H1 (cell line): Measurements from ENCODE around the gene KRTAP29-1. TPM values are rescaled to one million over a fixed set of nuclear protein-coding genes. Genes with fewer than 3 reads are reported as not detected.

ENCODE experiments used
- KDM5A ChIP-seq: fragments of 200-600 bp; IDR thresholded peaks from 2 replicates; pipeline ENCODE4 v1.7.1; 2012; ENCODE audit warnings: mild to moderate bottlenecking, low read length, inconsistent platforms, mixed read lengths
- NRF1 ChIP-seq: IDR thresholded peaks from 2 replicates; pipeline ENCODE4 v1.6.1; 2011; ENCODE audit warnings: mild to moderate bottlenecking, low read depth, low read length, improper control_type of control experiment
- SUZ12 ChIP-seq: fragments of 200-600 bp; sonication (generic); IDR thresholded peaks from 2 replicates; pipeline ENCODE4 v1.6.1; 2012; ENCODE audit warnings: mild to moderate bottlenecking, inconsistent platforms, low read length, moderate library complexity, mixed read lengths
- polyA plus RNA-seq, 7 experiments: library from polyadenylated mRNA; depleted of rRNA in 3 of 7; stranded (reverse) in 5 of 7; unstranded in 2 of 7; fragments of >200 nt in 5 of 7; fragments of 200-250 nt in 2 of 7; gene quantifications; 1 replicate in 5 of 7; 2 replicates in 1 of 7; 4 replicates in 1 of 7; pipeline versions ENCODE4 v1.2.1 to v1.2.3, GENCODE V29; 2011 to 2013; ENCODE audit warnings: missing spikeins in 2 of 7, mixed read lengths in 2 of 7
- total RNA-seq: library from RNA; stranded (reverse); fragmentation: NEBNext Ultra II Directional; extraction: Animal tissue kit (Norgen Biotek cat#: 25700); gene quantifications from 2 replicates; pipeline ENCODE4 v1.2.1, GENCODE V29; 2021
- TF ChIP-seq, protein P1 (sequence below): fragments of 300-600 bp; sonication (generic); IDR thresholded peaks from 2 replicates; pipeline ENCODE4 v1.7.1; 2012; ENCODE audit warnings: low read length, moderate library complexity, mild to moderate bottlenecking, inconsistent platforms; ENCODE audit not compliant: insufficient replicate concordance

KRTAP29-1 gene
- total and polyA plus RNA-seq, 2 of the 8 experiments (the other 6 are each of a cell fraction or from before 2014, with no cell fraction given), result not detected

DNA sequence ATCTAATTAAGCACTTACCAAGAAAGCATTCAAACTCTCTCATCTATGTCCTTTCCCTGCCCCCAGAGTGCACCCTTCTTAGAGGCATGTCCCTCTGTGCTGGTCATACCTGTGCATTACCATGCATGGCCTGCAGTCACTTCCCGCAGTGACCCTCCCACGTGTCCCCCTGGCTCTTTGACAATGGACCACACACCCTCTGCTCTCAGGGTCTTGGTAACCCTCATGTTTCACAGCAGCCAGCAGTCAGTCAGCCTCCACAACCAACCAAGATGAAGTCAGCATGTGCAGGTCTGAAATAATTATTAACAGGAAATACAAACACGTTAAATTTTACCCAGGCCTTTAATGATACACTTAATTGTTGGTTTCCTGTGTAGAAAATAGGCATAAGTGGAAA is 37.8 kb upstream of the KRTAP29-1 start (continued):
- TF ChIP-seq, protein P1, sequence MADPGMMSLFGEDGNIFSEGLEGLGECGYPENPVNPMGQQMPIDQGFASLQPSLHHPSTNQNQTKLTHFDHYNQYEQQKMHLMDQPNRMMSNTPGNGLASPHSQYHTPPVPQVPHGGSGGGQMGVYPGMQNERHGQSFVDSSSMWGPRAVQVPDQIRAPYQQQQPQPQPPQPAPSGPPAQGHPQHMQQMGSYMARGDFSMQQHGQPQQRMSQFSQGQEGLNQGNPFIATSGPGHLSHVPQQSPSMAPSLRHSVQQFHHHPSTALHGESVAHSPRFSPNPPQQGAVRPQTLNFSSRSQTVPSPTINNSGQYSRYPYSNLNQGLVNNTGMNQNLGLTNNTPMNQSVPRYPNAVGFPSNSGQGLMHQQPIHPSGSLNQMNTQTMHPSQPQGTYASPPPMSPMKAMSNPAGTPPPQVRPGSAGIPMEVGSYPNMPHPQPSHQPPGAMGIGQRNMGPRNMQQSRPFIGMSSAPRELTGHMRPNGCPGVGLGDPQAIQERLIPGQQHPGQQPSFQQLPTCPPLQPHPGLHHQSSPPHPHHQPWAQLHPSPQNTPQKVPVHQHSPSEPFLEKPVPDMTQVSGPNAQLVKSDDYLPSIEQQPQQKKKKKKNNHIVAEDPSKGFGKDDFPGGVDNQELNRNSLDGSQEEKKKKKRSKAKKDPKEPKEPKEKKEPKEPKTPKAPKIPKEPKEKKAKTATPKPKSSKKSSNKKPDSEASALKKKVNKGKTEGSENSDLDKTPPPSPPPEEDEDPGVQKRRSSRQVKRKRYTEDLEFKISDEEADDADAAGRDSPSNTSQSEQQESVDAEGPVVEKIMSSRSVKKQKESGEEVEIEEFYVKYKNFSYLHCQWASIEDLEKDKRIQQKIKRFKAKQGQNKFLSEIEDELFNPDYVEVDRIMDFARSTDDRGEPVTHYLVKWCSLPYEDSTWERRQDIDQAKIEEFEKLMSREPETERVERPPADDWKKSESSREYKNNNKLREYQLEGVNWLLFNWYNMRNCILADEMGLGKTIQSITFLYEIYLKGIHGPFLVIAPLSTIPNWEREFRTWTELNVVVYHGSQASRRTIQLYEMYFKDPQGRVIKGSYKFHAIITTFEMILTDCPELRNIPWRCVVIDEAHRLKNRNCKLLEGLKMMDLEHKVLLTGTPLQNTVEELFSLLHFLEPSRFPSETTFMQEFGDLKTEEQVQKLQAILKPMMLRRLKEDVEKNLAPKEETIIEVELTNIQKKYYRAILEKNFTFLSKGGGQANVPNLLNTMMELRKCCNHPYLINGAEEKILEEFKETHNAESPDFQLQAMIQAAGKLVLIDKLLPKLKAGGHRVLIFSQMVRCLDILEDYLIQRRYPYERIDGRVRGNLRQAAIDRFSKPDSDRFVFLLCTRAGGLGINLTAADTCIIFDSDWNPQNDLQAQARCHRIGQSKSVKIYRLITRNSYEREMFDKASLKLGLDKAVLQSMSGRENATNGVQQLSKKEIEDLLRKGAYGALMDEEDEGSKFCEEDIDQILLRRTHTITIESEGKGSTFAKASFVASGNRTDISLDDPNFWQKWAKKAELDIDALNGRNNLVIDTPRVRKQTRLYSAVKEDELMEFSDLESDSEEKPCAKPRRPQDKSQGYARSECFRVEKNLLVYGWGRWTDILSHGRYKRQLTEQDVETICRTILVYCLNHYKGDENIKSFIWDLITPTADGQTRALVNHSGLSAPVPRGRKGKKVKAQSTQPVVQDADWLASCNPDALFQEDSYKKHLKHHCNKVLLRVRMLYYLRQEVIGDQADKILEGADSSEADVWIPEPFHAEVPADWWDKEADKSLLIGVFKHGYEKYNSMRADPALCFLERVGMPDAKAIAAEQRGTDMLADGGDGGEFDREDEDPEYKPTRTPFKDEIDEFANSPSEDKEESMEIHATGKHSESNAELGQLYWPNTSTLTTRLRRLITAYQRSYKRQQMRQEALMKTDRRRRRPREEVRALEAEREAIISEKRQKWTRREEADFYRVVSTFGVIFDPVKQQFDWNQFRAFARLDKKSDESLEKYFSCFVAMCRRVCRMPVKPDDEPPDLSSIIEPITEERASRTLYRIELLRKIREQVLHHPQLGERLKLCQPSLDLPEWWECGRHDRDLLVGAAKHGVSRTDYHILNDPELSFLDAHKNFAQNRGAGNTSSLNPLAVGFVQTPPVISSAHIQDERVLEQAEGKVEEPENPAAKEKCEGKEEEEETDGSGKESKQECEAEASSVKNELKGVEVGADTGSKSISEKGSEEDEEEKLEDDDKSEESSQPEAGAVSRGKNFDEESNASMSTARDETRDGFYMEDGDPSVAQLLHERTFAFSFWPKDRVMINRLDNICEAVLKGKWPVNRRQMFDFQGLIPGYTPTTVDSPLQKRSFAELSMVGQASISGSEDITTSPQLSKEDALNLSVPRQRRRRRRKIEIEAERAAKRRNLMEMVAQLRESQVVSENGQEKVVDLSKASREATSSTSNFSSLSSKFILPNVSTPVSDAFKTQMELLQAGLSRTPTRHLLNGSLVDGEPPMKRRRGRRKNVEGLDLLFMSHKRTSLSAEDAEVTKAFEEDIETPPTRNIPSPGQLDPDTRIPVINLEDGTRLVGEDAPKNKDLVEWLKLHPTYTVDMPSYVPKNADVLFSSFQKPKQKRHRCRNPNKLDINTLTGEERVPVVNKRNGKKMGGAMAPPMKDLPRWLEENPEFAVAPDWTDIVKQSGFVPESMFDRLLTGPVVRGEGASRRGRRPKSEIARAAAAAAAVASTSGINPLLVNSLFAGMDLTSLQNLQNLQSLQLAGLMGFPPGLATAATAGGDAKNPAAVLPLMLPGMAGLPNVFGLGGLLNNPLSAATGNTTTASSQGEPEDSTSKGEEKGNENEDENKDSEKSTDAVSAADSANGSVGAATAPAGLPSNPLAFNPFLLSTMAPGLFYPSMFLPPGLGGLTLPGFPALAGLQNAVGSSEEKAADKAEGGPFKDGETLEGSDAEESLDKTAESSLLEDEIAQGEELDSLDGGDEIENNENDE, result no peak
- TF ChIP-seq KDM5A (no peak), SUZ12 (no peak), NRF1 (no peak)
- TF ChIP-seq, all 59 proteins: peak for 0
